ENCODE measurements around the gene PSEN2.
"Not testable (repeated sequence)": the region's sequence is repeated elsewhere in the genome, so short reads cannot be mapped to it uniquely, and the experiment has no call there.

The PSEN2 gene

DNA sequence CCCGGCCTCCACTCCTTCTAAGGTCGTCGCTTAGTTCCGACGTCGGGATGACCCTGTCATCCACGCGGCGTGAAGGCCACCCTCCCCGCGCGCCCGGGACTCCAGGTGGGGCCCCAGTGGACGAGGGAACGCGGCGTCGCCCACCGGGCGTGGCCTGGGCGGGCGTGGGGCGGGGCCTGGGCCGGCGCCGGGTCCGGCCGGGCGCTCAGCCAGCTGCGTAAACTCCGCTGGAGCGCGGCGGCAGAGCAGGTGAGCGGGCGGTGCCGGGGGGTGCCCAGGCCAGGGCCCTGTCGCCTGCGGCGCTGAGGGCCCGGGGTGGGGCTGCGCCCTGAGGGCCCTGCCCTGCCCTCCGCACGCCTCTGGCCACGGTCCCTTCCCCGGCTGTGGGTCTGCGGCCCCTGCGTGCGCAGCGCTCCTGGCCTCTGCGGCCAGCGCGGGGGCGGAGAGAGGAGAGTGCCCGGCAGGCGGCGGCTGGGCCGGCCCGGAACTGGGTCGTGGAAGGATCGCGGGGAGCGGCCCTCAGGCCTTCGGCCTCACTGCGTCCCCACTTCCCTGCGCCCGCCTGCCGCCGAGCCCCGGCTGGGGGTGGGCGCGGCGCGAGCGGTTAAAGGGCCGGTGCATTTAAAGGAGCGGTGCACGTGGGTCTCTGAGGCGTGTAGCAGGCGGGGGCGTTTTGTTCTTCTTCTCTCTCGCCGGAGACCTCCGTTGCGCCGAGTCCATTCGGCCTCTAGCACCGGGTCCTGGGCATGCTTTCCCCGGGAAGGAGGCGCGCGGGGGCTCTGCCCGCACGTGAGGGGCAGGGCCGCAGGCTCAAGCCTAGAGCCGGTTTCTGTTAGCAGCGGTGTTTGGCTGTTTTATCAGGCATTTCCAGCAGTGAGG lies at the start of gene PSEN2:
Gene PSEN2 (plus strand): TSS at position 216 of the 879 bp plus-strand sequence. CDS start 11,292 bp downstream, outside the sequence.
- DNase-seq (ENCODE audit: low read depth in 2 of 2), result no peak

DNA sequence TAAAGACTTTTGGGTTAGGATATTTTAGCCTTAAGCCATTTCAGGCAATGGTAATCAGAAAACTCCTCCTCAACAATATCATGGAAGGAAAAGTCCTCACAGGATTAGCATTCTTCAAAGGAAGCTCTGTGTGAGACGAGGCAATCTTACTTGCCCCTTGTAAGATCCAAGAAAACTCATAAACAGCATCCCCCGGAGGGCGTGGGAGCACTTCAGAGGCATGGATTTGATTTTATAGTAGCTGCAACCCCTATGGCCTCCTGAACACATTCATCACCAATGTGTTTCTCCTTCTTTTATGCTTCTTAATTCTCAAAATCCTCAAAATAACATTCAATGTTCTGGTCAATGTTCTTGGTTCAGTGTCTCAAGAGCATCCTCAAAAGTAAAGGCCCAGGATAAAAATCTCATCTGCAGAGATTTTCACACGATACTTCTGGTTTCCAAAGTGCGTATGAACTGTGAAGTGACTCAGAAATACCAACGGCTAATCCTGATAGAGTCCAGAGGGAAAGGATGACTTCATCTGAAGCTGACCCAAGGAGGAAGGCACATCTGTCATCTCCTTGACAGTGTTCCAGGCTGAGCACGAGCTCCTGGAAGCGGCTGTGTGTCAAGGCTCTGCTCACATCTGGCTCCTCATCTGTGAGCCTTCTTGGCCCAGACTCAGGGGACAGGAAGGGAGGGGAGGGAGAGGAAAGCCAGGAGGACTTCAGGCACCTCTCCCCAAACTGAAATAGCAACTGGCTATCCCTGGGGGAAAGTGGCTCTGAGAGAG lies 49.3 kb upstream of the PSEN2 start:
- peak; percentile 90 to 91 for DNase-seq (ENCODE audit: low read depth in 2 of 2)

DNA sequence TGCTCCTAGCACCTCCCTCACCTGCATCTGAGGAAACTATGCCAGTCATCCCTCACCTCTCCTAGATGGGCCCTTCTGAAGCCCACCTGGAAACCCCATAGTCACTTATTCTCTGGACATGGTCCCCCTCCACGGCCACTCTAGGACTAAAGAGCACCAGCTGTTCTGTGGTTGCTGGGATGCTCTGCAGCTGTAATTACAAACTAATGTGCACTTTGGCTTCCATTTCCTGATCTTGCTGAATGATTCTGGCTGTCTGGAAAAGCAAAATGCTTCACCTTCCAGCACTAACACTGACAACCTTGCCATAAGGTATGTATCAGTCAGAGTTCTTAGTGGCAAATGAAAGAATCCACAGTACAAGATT lies 48.7 kb upstream of the PSEN2 start:
- DNase-seq (ENCODE audit: low read depth in 2 of 2), result peak in 1 of 2 experiments; percentile 9

DNA sequence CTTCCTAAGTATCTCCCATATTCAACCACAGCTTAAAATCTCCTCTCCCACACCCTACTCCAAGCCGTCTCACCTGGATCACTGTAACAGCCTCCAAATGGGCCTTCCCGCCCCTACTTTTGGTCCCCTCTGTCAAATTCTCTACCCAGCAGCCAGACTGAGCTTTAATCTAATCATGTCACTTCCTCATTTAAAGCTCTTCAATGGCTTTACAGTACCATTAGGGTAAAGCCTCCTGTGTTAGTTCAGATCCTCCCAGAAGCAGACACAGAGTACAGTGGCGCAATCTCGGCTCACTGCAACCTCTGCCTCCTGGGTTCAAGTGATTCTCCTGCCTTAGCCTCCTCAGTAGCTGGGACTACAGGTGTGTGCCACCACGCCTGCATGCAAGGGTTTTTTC lies 46.8 kb upstream of the PSEN2 start:
- no peak for DNase-seq (ENCODE audit: low read depth in 2 of 2)

DNA sequence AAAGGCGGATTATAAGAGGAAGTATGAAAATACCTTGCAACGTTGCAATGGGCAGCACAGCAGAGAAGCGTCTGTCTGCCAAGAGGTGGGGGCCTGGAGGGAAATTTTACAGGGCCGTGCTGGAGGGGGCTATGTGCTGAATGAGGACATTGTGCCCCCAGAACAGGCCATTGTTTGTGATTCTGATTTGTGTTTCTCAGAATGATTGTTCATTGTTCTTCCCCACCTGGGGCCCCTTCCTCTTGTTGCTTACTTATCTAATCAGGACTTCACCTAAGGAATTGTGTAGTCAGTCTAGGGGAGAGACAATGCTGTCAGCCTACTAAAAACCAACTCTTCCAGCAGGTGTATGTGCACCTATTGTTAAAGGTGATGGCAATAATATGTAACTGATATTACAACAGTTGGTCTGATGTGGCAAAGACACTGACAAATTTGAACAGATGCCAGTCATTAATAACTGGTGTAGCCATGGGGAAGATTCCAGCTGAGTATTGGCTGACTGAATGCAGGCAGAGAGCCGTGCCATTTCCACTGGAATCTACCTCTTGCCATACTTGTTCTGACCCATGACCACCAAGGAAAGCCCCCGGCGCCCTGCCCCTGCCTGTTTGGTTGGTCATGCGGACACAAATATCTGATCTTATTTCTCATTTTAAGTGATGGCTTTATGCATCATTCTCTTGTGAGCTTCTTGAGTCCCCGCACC lies 45.2 kb upstream of the PSEN2 start:
- no peak for DNase-seq (ENCODE audit: low read depth in 2 of 2)

DNA sequence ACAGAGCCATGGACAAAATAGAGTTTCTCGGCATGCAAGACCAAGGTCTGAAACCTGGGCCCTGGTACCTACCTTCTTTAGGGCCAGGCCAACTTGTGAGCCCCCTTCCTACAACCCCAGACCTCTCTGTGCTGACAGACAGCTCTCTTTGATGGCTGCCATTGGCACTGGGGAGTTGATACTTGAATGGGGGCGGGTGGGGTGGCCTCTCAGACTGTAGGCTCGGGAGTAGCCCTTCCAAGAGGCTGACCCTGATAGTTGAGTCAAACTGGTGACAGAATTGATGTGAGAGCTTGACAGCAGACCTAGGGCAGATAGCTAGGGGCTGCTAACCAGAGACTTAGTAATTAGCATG lies 44.7 kb upstream of the PSEN2 start:
- no peak for DNase-seq (ENCODE audit: low read depth in 2 of 2)

DNA sequence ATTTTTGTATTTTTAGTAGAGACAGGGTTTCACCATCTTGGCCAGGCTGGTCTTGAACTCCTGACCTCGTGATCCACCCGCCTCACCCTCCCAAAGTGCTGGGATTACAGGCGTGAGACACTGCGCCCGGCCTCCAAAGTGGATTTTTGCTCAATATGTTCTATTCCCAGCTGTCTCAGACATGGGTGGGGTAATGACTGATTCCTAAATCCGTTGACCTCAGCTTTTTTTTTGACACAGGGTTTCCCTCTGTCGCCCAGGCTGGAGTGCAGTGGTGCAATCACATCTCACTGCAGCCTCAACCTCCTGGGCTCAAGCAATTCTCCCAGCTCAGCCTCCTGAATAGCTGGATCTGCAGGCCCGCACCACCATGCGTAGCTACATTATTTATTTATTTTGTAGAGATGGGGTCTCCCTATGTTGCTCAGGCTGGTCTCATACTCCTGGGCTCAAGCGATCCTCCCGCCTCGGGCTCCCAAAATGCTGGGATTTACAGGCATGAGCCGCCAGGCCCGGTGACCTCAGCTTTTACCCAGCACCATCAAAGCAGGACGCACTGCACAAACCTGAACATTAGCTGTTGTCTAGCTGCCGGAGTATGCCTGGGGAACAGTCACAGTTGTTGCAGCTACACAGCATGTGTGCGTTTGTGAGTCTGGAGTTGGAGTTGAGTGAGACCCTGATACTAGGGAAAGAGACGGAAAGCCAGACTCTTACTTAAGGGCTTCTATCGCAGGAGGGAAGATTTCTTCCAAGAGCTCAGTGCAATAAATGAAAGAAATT lies 43.7 kb upstream of the PSEN2 start:
- no peak for DNase-seq (ENCODE audit: low read depth in 2 of 2)

DNA sequence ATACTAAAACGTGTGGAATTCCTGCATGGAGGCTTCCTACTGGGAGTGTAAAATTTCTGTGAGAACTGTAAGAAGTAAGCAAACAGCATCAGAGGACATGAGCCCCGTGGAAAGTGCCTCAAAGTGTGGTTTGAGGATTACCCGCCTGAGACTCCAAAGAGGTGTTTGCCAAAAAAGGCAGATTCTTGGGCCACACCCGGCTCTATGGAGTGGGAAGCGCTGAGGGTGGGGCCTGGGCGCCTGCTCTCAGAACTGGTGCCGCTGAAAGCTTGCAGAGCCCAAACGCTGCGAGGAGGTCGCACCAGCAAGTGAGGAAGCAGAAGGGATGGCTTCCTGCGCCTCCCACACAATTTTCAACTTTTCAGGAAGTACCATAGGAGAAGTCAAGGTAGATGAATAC lies 43.0 kb upstream of the PSEN2 start:
- no peak for DNase-seq (ENCODE audit: low read depth in 2 of 2)

DNA sequence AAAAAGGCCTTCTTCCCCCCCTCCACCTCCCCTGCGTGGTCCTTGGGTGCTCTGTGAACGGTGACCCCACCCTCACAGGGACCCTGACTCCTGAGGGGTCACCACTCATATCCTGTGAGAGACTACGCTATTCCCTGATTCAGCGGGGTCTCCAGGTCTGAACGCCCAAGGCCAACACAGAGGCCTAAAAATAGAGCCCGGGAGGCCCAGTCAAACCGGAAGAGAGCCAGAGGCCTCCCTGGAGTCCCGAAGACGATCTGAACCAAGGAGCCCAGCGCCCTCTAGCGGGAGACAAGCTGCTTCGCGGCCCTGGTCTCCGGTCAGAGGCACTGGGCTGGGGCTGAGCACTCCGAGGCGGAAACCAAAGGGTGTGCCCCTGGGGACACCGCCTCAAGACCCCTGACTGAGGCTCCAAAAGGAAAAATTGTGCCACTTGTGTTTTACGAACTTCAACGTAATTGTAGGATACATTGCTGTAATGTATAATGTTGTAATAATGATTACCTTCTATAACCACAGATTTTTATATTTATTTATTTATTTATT lies 42.4 kb upstream of the PSEN2 start:
- DNase-seq (ENCODE audit: low read depth in 2 of 2), result peak; percentile 85 to 86

DNA sequence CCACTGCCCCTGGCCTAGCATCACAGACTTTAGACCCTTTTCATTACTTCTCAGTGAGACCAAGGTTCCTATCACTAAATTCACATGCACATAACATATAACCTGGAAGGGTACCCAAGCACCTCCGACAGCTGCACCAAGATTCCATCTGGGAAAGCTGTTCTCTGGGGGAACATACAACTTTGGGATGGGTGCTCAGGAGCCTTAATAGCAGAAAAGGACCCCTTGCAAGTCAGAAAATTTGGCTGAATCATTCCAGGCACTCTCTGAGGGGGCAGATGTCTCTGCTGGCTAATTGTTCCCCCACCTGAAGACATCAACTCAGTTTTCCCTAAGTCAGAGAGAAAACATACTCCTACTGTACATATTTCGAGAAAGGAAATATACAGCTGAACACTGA lies 41.3 kb upstream of the PSEN2 start:
- DNase-seq (ENCODE audit: low read depth in 2 of 2), result no peak

DNA sequence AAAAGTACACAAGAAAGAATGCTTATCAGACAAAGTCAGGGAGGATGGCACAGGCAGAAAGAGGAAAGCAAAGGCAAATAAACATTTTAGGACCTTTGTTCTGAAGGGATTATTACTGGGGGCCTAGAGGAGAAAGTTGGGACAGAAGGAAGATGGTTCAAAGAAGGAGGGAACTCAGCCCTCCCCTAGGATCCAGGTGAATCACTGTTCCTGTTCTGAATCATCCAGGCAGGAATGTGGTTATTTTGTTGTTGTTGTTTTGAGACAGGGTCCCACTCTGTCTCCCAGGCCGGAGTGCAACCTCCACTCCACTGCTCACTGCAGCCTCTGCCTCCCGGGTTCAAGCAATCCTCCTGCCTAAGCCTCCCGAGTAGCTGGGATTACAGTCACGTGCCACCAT lies 38.5 kb upstream of the PSEN2 start:
- DNase-seq (ENCODE audit: low read depth in 2 of 2), result no peak

DNA sequence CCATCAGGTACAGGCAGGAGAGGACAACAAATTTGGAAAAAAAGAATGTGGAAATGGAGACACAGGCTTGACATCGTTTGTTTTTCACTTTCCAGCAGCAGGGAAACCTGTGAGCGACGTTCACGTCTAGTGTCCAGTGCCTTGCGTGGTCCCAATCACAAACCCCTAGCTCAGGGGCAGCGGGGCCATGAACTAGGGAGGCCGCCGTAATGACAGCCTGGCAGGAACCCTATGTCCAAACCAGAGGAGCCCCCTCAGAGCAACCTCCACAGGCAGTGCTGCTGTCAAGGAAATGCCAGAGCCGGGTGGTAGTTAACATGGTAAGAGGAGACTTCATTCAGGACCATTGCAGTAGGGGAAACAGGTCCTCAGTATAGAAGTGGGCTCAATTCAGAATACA lies 37.8 kb upstream of the PSEN2 start:
- no peak for DNase-seq (ENCODE audit: low read depth in 2 of 2)

DNA sequence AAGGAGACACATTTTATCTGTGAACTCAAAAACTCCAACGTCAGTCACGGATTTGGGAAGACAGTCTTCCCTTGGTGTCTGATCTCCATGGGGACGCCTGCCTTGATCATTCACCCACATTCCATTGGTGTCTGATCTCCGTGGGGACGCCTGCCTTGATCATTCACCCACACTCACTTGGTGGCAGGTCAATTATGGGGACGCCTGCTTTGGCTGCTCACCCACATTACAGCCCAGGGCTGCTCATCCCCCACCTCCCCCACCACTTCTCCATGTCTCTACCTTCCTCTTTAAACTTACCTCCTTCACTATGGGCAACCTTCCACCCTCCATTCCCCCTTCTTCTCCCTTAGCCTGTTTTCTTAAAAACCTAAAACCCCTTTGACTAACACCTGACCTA lies 36.2 kb upstream of the PSEN2 start:
- DNase-seq (ENCODE audit: low read depth in 2 of 2), result not testable (repeated sequence)

DNA sequence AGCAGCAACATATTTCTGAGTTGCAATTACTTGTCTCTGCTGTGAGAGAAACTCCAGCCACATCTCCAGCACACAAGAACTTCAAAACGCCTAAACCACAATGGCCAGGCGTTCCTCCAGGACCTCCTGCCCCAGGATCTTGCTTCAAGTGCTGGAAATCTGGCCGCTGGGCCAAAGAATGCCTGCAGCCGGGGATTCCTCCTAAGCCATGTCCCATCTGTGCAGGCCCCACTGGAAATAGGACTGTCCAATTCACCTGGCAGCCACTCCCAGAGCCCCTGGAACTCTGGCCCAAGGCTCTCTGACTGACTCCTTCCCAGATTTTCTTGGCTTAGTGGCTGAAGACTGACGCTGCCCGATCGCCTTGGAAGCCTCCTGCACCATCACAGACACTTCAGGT lies 35.0 kb upstream of the PSEN2 start:
- not testable (repeated sequence) for DNase-seq (ENCODE audit: low read depth in 2 of 2)

DNA sequence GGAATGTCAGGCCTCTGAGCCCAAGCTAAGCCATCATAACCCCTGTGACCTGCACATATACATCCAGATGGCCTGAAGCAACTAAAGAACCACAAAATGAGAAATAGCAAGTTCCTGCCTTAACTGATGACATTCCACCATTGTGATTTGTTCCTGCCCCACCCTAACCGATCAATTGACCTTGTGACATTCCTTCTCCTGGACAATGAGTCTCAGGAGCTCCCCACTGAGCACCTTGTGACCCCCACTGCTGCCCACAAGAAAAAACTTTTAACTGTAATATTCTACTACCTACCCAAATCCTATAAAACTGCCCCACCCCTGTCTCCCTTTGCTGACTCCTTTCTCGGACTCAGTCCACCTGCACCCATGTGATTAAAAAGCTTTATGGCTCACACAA lies 32.5 kb upstream of the PSEN2 start:
- not testable (repeated sequence) for DNase-seq (ENCODE audit: low read depth in 2 of 2)

DNA sequence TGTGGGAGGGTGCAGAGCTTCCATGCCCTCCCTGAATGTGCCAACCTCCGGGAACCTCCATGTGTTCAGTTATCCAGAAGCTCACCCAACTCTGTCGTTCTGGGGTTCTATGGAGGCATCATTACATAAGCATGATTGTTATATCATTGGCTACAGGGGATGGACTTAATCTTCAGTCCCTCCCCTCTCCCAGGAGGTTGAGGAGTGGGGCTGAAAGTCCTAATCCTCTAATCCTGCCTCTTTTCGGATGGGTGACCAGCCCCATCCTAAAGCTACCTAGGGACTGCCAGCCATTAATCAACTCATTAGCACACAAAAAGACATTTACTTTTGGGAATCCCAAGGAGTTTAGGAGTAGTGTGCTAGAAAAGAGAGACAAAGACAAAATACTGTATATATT lies 32.0 kb upstream of the PSEN2 start:
- DNase-seq (ENCODE audit: low read depth in 2 of 2), result no peak

DNA sequence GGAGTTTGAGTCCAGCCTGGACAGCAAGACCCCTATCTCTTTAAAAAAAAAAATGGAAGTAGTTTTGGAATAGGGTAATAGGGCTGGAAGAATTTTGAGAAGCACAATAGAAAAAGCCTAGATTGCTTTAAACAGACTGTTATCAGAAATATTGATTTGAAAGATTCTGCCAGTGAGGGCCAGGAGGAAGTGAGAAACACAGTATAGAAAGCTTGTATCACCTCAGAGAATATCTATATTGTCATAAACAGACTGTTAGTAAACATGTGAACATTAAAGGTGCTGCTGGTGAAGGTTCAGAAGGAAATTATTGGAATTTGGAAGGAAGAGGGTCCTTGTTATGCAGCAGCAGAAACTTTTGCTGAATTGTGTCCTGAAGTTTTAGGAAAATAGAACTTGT lies 24.8 kb upstream of the PSEN2 start:
- no peak for DNase-seq (ENCODE audit: low read depth in 2 of 2)

DNA sequence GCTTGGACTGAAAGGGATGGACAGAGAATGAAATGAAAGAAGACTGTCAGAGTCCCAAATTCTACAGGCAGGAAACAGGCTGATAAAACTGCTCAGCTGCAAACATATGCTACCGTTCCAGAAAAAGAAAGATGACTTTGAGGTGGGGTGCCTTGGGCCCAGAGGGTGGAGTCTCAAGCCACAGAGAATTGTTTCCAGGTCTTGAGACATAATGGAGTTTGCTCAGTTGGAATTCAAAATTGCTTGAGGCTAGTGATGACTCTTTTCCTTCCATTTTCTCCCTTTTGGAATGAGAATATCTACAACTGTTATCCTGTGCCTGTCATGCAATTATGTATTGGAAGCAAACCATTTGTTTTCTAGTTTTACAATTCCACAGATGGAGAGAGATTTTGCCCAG lies 23.6 kb upstream of the PSEN2 start:
- DNase-seq (ENCODE audit: low read depth in 2 of 2), result no peak

DNA sequence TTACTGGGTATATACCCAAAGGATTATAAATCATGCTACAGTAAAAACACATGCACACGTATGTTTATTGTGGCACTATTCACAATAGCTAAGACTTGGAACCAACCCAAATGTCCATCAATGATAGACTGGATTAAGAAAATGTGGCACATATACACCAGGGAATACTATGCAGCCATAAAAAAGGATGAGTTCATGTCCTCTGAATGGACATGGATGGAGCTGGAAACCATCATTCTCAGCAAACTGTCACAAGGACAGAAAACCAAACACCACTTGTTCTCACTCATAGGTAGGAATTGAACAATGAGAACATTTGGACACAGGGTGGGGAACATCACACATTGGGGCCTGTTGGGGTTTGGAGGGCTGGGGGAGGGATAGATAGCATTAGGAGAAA lies 15.9 kb upstream of the PSEN2 start:
- DNase-seq (ENCODE audit: low read depth in 2 of 2), result not testable (repeated sequence)

DNA sequence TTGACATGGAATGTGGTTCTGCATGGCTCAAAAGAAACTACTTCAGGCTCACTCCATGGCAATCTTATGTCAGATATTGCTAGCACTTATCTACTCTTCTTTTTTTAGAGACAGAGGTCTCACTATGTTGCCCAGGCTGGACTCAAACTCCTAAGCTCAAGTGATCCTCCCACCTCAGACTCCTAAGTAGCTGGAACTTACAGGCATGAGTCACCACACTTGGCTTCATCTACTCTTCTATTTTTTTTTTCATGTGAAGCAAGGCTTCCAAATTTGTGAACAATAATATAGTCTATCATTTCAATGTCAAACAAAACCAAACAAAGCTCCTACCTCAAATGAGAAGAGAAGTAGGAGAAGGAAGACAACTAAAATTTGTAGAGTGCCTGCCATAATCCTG lies 7.5 kb upstream of the PSEN2 start:
- peak in 1 of 2 experiments; percentile 7 for DNase-seq (ENCODE audit: low read depth in 2 of 2)

DNA sequence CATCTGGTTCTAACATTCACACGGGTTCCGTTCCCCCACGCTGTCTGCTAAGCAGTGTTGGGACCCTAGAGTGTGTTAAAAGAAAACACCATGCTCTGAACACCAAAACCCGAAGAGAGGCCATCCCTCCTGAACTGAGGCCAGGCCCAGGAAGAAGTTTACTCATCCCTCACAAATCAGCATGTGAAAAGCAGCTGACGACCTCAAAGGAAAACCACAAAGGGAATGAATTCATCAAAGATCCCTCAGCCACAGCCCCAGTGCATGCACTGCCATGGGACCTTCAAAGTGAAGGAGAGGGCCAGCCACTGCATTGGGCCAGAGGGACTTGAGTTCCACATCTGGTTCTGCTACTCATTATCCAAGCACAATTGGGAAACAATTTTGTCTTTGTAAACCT lies 7.0 kb upstream of the PSEN2 start:
- DNase-seq (ENCODE audit: low read depth in 2 of 2), result peak; percentile 46 to 56

Measured in fibroblast of skin of left quadriceps (primary cell).